NT2/D1 (cell line): ENCODE results near the gene ACVRL1.

Experiments used
- YY1 ChIP-seq: IDR thresholded peaks from 2 replicates; pipeline ENCODE4 v1.6.1; 2011; ENCODE audit not compliant: insufficient read length, insufficient read depth
- ZNF274 ChIP-seq: IDR thresholded peaks from 2 replicates; pipeline ENCODE4 v1.6.1; 2011; ENCODE audit warnings: mild to moderate bottlenecking, low read depth, low read length

DNA sequence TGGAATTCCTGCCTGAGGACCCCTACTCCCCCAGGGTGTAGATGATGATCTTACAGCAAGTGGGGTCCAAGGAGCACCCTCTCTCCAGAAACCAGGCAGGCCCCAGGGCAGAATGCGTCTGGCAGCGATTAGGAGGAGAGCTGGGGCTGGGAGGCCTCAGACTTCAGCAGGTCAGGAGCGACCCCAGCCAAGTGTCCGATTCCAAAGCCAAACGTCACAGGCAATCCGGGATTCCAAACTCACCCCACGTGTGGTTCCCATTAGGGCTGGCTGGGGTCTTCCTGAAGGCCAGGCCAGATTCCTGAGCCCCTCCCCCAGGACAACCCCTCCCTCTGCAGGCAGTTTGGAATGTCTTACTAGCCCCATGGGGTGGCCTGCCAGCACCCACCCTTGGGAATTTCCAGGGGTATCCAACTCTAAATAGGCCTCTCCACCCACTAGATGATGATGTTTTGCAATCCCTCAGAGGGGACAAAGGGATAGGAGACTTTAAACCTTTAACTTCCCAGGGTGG is 41.5 kb upstream of the ACVRL1 start:
- TF ChIP-seq ZNF274 (no peak), YY1 (peak; percentile 11)
